ENCODE results near the gene EPB41L4A.

DNA sequence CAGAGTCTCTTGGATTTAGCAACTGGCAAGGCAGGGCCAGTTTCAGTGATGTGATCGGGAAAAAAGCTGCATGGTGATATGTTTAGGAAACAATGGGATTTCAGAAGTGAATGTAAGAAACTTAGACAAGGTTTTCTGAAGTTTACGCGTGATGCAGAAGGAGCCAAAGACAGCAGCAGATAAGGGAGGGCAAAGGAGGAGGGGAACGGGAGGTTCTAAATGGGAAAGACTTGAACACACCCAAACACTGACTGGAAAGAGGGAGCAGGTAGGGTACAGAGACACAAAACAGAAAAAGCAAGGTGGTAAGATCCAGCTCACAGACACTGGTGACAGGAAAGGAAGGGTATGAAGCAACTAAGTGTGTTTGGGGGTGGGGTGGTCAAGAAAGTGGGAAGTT is 115.4 kb downstream of the EPB41L4A start:
- TF ChIP-seq, protein P1, sequence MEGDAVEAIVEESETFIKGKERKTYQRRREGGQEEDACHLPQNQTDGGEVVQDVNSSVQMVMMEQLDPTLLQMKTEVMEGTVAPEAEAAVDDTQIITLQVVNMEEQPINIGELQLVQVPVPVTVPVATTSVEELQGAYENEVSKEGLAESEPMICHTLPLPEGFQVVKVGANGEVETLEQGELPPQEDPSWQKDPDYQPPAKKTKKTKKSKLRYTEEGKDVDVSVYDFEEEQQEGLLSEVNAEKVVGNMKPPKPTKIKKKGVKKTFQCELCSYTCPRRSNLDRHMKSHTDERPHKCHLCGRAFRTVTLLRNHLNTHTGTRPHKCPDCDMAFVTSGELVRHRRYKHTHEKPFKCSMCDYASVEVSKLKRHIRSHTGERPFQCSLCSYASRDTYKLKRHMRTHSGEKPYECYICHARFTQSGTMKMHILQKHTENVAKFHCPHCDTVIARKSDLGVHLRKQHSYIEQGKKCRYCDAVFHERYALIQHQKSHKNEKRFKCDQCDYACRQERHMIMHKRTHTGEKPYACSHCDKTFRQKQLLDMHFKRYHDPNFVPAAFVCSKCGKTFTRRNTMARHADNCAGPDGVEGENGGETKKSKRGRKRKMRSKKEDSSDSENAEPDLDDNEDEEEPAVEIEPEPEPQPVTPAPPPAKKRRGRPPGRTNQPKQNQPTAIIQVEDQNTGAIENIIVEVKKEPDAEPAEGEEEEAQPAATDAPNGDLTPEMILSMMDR (IDR thresholded peaks at IDR 0.05; ENCODE audit: low read length): no peak
- TF ChIP-seq EZH2phosphoT487 (IDR thresholded peaks at IDR 0.05; ENCODE audit: low read length) (no peak), EZH2 (optimal IDR thresholded peaks at IDR 0.05; ENCODE audit: low read depth, low read length) (no peak)
